ENCODE data around the gene PSMB7.

The PSMB7 gene

DNA sequence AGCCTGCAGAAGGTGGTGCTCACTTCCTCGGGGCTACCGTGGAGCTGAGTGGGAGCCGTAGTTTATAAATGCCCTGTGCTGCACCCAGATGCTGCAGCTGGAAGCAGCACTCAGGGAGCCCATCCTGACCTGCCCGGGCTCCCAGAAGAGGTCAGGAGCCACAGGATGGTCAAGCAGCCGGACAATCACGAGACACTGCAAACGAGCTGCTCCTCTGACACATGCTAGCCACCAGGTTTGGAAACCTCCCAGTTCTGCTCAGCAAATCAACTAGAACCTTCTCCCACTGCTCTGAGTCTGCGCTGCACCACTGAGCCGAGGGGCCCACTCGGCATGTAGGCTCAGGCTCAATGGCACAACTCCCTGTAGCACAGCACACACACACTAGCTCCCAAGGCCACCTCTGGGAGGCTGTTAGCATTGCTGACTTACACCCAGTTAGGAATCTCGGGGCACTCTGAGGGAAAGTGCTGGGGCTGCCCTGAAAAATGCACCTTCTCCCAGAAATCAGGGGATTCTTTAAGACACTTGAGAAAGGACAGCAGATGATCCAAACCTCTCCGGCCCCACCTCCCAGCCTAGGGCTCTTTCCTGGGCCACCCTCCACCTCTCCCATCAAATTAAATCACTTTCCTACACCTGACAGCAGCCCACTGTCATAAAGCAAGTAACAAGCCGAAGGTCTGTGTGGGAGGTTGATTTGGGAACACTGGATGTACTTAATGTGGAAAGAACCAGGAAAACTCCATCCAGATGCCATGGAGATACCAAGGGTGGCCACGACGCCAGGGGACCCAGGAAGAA is 59.1 kb downstream of the PSMB7 start:
- DNase-seq: no peak

GRCh38 chr9:124355039-124355940 is 60.0 kb downstream of the PSMB7 start:
- DNase-seq: no peak

- DNase-seq: no peak
Measured at GRCh38 chr9:124354346-124355038, 60.8 kb downstream of the PSMB7 start.

- DNase-seq: no peak
Measured at GRCh38 chr9:124353811-124354274, 61.4 kb downstream of the PSMB7 start.

DNA sequence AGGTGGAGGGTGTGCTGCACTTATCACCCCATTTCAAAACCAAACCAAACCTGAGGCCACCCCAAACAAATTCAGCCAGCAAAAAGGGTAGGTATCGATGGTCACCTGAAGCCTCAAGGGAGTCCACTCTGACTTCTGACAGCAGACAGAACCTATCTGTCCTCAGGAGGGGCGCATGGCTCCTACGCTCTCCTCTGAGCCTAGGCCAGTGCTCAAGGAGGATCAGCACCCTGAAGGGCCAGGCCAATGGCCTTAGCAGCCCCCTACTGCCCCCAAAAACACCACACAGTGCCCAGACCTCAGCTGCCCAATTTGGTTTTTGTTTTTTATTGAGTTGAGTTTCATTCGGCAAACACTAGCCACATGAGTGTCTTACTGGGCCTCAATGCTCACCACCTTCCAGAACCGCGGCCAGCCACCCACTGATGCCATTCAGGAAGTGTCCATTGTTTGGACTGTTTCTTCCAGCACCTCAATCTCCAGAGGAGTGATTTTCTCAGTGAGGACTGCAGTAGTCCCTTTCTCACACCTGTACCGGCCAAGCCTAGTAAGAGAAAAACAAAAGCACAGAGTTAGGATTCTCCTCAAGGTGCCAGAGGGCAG is 62.0 kb downstream of the PSMB7 start:
- DNase-seq: no peak

DNA sequence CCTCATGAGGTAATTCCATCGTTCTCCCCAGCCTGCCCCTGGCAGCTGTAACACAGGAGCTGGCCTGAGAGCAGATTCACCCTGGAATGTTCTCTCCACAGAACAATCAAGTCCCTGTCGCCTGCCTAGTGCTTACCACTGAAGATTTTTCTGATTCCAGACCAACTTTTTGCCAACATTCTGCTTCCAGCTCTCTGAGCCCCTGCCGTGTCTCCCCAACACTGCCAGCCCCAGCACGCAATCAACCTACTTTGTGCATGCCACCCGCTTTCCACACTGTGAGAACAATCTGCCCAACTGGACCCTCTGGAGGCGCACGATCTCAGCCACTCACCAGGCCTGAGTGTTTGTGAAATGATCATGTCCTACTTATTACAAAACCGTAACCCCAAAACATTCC is 62.6 kb downstream of the PSMB7 start:
- DNase-seq: no peak

DNA sequence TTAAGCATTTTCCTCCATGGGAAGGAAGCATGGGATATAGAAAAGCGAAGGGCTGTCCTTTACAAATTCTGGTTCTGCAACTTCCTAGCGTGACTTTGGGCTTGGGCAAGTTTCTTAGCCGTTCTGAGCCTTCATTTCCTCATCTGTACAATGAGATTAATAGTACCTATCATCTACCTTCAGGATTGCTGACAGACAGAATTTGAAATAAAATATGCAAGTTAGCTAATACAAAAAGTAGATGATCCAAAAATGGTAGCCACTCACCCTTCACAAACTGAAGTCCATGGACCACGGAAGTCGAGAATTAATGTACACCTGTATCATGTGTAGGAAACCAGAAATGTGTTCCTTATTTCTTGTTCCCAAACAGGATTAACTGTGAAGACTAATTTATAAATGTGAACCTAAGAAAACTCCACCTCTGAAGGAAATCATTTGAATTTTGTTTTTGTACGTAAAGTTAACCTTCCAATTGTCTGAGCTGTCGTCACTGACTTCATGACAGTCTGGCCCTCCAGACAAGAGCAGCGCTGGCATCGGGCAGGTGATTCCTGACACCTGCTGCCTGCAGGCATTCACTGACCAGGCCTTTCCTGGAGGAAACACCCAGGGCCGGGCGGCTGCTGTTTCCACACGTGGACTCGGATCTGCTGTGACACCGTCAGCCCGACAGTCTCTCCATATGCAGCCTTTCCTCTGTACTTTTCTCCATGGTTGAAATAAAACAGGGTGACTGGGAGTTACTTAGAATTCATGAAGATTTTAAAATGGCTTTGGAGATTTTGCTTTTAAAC is 63.4 kb downstream of the PSMB7 start:
- DNase-seq: no peak

DNA sequence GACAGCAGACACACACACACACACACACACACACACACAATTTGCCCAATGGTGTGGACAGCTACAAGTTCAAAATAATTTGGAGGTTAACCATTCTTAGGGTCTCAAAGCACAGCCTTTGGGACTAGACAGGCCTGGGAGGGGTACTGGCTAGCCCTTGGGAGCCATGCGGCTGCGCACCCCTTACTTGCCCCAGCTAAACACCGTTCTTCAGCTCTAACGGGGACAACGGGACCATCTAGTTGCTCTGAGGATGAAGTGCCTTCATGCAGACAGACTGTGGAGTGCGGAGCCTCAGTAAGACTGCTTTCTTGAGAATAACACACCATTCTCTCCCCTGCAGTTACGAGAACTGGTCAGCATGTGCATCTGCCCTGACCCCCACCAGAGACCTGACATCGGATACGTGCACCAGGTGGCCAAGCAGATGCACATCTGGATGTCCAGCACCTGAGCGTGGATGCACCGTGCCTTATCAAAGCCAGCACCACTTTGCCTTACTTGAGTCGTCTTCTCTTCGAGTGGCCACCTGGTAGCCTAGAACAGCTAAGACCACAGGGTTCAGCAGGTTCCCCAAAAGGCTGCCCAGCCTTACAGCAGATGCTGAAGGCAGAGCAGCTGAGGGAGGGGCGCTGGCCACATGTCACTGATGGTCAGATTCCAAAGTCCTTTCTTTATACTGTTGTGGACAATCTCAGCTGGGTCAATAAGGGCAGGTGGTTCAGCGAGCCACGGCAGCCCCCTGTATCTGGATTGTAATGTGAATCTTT is 64.6 kb downstream of the PSMB7 start:
- no peak for DNase-seq

DNA sequence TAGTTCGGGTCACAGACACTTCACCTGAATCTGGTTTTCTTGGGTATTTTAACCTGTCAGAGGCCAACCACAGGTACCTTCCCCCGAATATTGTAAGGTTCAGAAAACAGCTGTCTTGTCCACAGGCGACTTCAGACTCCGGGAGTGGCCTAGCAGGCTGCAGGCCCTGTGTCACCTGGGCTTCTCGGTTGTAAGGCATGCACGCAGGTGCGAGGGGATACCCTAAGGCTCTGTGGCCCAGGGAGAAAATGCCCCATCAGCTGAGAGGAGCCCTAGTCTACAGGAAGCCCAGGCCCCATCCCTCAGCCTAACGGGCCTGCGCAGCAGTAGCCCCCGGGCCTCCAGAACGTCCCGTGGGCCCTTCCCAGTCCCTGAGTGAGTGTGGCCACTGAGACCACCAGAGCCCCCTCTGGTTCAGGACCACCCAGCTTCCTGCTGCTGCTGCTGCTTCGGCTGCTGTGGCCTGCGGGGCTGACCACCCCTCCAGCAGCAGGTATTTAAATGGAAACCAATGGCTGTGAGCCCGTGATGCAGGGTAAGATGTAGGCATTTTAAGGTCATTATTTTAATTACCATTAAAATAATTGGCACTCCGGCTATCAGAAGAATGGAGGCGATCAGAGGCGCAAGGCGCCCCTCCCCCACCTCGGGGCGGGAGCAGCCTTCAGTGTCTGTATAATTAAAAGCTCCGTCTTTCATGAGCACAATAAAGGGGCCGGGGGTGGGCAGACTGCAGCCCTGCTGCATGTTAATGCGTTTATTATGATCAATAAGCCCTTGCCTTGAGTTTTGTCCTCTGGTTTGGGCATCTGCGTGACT is 65.4 kb downstream of the PSMB7 start:
- no peak for DNase-seq

GRCh38 chr9:124349267-124349666 is 66.0 kb downstream of the PSMB7 start:
- no peak for DNase-seq

- DNase-seq: no peak
Measured at GRCh38 chr9:124348831-124349230, 66.4 kb downstream of the PSMB7 start.

- DNase-seq: no peak
Measured at GRCh38 chr9:124348363-124348762, 66.9 kb downstream of the PSMB7 start.

DNA sequence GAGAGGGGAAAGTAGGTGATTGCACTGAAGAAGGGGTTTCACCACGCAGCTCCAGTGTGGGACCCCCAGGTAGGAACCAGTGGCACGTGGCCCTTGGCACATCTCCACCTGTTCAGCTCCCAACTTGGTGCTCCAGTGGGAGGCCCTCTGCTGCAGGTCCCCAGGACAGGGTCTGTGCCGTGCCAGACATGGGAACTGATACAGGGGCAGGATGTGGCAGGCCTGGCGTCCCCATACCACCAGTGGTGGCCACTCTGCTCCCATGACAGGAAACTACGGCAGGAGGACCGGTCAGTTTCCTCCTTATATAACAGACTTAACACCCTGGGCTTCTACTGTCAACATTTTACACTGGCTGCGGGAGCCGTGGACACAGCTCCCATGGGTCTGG is 67.3 kb downstream of the PSMB7 start:
- no peak for DNase-seq

DNA sequence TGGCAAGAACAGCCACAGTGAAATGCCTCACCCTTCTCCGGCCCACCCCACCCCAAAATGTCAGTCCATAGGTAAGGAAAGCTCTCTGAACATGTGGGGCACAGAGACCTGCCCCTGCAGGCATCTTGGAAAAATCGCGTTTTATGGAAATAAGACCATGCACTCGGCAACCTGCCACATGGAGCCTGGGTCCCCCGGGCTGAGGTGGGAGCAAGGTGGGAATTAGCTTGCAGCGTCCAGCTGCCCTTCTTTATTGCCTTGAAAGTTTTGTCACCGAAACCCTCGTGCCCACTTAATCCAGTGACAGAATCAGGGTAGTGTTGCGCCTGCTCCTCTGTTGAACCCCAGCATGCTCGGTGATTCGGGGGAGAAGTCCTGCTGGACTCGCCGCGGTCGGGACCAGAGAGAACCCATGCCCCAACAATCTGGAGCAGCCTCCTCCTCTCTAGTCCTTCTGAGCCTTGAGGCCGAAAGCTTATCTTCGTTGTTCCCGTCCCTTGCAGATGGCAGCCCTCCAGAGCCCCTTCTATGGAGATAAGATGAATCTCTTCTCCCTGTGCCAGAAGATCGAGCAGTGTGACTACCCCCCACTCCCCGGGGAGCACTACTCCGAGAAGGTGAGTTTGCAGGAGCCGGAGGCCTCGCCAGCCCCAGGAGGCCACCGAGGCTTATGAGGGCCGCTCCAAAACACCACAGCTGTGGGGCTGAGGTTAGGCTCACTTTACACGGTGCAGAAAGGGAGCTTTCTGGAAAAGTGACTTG is 67.9 kb downstream of the PSMB7 start:
- DNase-seq: no peak

- DNase-seq: no peak
Measured at GRCh38 chr9:124346347-124347163, 68.7 kb downstream of the PSMB7 start.

GRCh38 chr9:124345751-124346281 is 69.4 kb downstream of the PSMB7 start:
- no peak for DNase-seq

GRCh38 chr9:124345063-124345462 is 70.2 kb downstream of the PSMB7 start:
- DNase-seq: no peak
